Panc1 (cell line): ENCODE results near the gene ZSCAN26.

ENCODE experiments used
- CTCF ChIP-seq: fragments of 450-650 bp; IDR thresholded peaks from 2 replicates; pipeline ENCODE4 v1.5.1; 2017; ENCODE audit warnings: mild to moderate bottlenecking
- POLR2AphosphoS5 ChIP-seq: IDR thresholded peaks from 2 replicates; pipeline ENCODE4 v1.6.1; 2012; ENCODE audit warnings: mild to moderate bottlenecking, low read depth, low read length, moderate library complexity
- REST ChIP-seq, 2 experiments: IDR thresholded peaks; 2 replicates each; pipeline ENCODE4 v1.6.1; 2011 to 2012; ENCODE audit warnings: low read depth in 2 of 2, control low read depth in 1 of 2, low read length in 1 of 2, mild to moderate bottlenecking in 1 of 2, moderate library complexity in 1 of 2; ENCODE audit not compliant: insufficient read depth in 1 of 2
- SIN3A ChIP-seq: IDR thresholded peaks from 2 replicates; pipeline ENCODE4 v1.6.1; 2012; ENCODE audit warnings: low read depth, mild to moderate bottlenecking, low read length, moderate library complexity, borderline replicate concordance; ENCODE audit not compliant: insufficient read depth
- TCF7L2 ChIP-seq: IDR thresholded peaks from 2 replicates; pipeline ENCODE4 v1.6.1; 2011; ENCODE audit warnings: mild to moderate bottlenecking, low read depth, low read length, inconsistent platforms

GRCh38 chr6:28235912-28236452 is 31.0 kb upstream of the ZSCAN26 start:
- TF ChIP-seq CTCF: no peak
- no peak for TF ChIP-seq TCF7L2
- TF ChIP-seq REST (IDR thresholded peaks at IDR 0.05; ENCODE audit: insufficient read depth in 1 of 2, low read depth in 2 of 2, low read length in 1 of 2): no peak
- no peak for TF ChIP-seq POLR2AphosphoS5
- TF ChIP-seq SIN3A: no peak
